Measurements from ENCODE around the gene CTBP2.

- TF ChIP-seq TAF1 (IDR thresholded peaks at IDR 0.05; ENCODE audit: low read depth) (no peak), RAD21 (IDR thresholded peaks at IDR 0.05; ENCODE audit: low read depth) (no peak), NFIC (IDR thresholded peaks at IDR 0.05) (no peak), CEBPB (IDR thresholded peaks at IDR 0.05) (no peak), FOXM1 (IDR thresholded peaks at IDR 0.05; ENCODE audit: borderline replicate concordance, low read depth) (no peak), EP300 (IDR thresholded peaks at IDR 0.05; ENCODE audit: borderline replicate concordance) (no peak), TCF12 (IDR thresholded peaks at IDR 0.05; ENCODE audit: low read depth) (no peak), YY1 (IDR thresholded peaks at IDR 0.05; ENCODE audit: low read depth) (no peak), REST (IDR thresholded peaks at IDR 0.05; ENCODE audit: low read depth) (no peak), CREB1 (IDR thresholded peaks at IDR 0.05; ENCODE audit: low read depth) (no peak), ZBTB7A (IDR thresholded peaks at IDR 0.05; ENCODE audit: low read depth) (no peak), TEAD4 (IDR thresholded peaks at IDR 0.05) (no peak)
- TF ChIP-seq, protein P1, sequence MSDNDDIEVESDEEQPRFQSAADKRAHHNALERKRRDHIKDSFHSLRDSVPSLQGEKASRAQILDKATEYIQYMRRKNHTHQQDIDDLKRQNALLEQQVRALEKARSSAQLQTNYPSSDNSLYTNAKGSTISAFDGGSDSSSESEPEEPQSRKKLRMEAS (IDR thresholded peaks at IDR 0.05) = no peak
These were observed 157.8 kb downstream of the CTBP2 start for GRCh38 chr10:125002423-125003145.

Measured in Ishikawa (cell line).